SK-N-MC (cell line): ENCODE results near the gene CNKSR1.

ENCODE experiments used
- DNase-seq: peaks from one replicate; pipeline ENCODE4 v3.0.0-alpha.2; 2011; ENCODE audit warnings: low read depth, low spot score
- H3K27ac ChIP-seq: fragments of 200-600 bp; sonication (generic); 2 replicates; pipeline ENCODE4 v1.5.1; 2016; ENCODE audit warnings: mixed run types
- H3K36me3 ChIP-seq: fragments of 200-600 bp; sonication (generic); 2 replicates; pipeline ENCODE4 v1.6.1; 2017; ENCODE audit warnings: antibody characterized with exemption, low read length, mixed read lengths; ENCODE audit not compliant: insufficient read depth
- H3K4me3 ChIP-seq: fragments of 200-600 bp; sonication (generic); 2 replicates; pipeline ENCODE4 v1.5.1; 2016
- H3K9ac ChIP-seq: fragments of 200-600 bp; sonication (generic); 2 replicates; pipeline ENCODE4 v1.8.0; 2017; ENCODE audit warnings: mixed run types, mixed read lengths; ENCODE audit not compliant: insufficient read length
- H3K9me3 ChIP-seq: fragments of 200-600 bp; sonication (generic); 2 replicates; pipeline ENCODE4 v1.6.1; 2017; ENCODE audit warnings: low read depth, mild to moderate bottlenecking, antibody characterized with exemption, low read length, moderate library complexity, mixed read lengths
- EZH2 ChIP-seq: fragments of 200-600 bp; sonication (generic); IDR thresholded peaks from one replicate; pipeline ENCODE4 v1.6.1; 2017; ENCODE audit warnings: antibody characterized with exemption
- FOXP2 ChIP-seq: optimal IDR thresholded peaks from 2 replicates; pipeline ENCODE3; 2011; ENCODE audit warnings: mild to moderate bottlenecking, moderate library complexity; ENCODE audit not compliant: insufficient read depth; ENCODE audit errors: extremely low read length, control extremely low read depth
- POLR2AphosphoS5 ChIP-seq: IDR thresholded peaks from 2 replicates; pipeline ENCODE4 v1.6.1; 2012; ENCODE audit warnings: mild to moderate bottlenecking, low read depth, low read length, borderline replicate concordance

CNKSR1 gene

GRCh38 chr1:26187882-26188281, 10.6 kb downstream of the CNKSR1 start:
- H3K9ac ChIP-seq: no peak overlapping the region
- no peak for TF ChIP-seq FOXP2
- TF ChIP-seq EZH2: no peak
- no peak for TF ChIP-seq POLR2AphosphoS5
- H3K27ac ChIP-seq: no peak overlapping the region
- H3K36me3 ChIP-seq: no peaks in the 10 kb centered on the region
- H3K9me3 ChIP-seq: no peaks in the 10 kb centered on the region
- no peak for DNase-seq
- H3K4me3 ChIP-seq: no peak overlapping the region

- H3K9me3 ChIP-seq: no peaks in the 10 kb centered on the region
- TF ChIP-seq EZH2 (no peak), POLR2AphosphoS5 (no peak), FOXP2 (no peak)
- H3K4me3 ChIP-seq: no peak overlapping the region
- no peak overlapping the region for H3K27ac ChIP-seq
- H3K36me3 ChIP-seq: no peaks in the 10 kb centered on the region
- no peak for DNase-seq
- H3K9ac ChIP-seq: no peak overlapping the region
Measured at GRCh38 chr1:26188477-26188876, 11.2 kb downstream of the CNKSR1 start.

- Histone ChIP-seq H3K9ac (no peak overlapping the region), H3K9me3 (no peaks in the 10 kb centered on the region), H3K36me3 (no peaks in the 10 kb centered on the region), H3K4me3 (no peak overlapping the region), H3K27ac (no peak overlapping the region)
- TF ChIP-seq EZH2: no peak
- TF ChIP-seq POLR2AphosphoS5: no peak
- no peak for TF ChIP-seq FOXP2
- DNase-seq: no peak
Measured at GRCh38 chr1:26189331-26189730, 12.0 kb downstream of the CNKSR1 start.

- Histone ChIP-seq H3K36me3 (no peaks in the 10 kb centered on the region), H3K27ac (no peak overlapping the region), H3K9ac (no peak overlapping the region), H3K4me3 (no peak overlapping the region), H3K9me3 (no peaks in the 10 kb centered on the region)
- TF ChIP-seq POLR2AphosphoS5: no peak
- TF ChIP-seq EZH2: no peak
- no peak for TF ChIP-seq FOXP2
- DNase-seq: no peak
Measured at GRCh38 chr1:26189751-26190275, 12.5 kb downstream of the CNKSR1 start.

- Histone ChIP-seq H3K4me3 (no peak within 1 kb of the TSS), H3K27ac (no peak within 1 kb of the TSS), H3K9ac (no peak within 1 kb of the TSS), H3K9me3 (no peaks in the 10 kb centered on the region), H3K36me3 (no peaks in the 10 kb centered on the region)
- TF ChIP-seq EZH2 (no peak), FOXP2 (no peak), POLR2AphosphoS5 (no peak)
- no peak for DNase-seq
Measured at GRCh38 chr1:26190373-26190987, 13.2 kb downstream of the CNKSR1 start, which contains the start of gene CATSPER4. TSS of gene CATSPER4 (plus strand) at chr1:26190602. CDS start at chr1:26190628, 26 bp downstream.

GRCh38 chr1:26191739-26192138, 14.4 kb downstream of the CNKSR1 start:
- Histone ChIP-seq H3K9me3 (no peaks in the 10 kb centered on the region), H3K4me3 (no peak overlapping the region), H3K27ac (no peak overlapping the region), H3K36me3 (no peaks in the 10 kb centered on the region), H3K9ac (no peak overlapping the region)
- no peak for TF ChIP-seq EZH2
- no peak for TF ChIP-seq FOXP2
- TF ChIP-seq POLR2AphosphoS5: no peak
- no peak for DNase-seq

GRCh38 chr1:26195805-26196204, 18.5 kb downstream of the CNKSR1 start:
- TF ChIP-seq EZH2 (no peak), FOXP2 (no peak), POLR2AphosphoS5 (no peak)
- Histone ChIP-seq H3K9ac (no peak overlapping the region), H3K4me3 (no peak overlapping the region), H3K9me3 (no peaks in the 10 kb centered on the region), H3K27ac (no peak overlapping the region), H3K36me3 (no peaks in the 10 kb centered on the region)
- DNase-seq: no peak

- H3K27ac ChIP-seq: no peak overlapping the region
Measured at GRCh38 chr1:26197301-26197700, 20.0 kb downstream of the CNKSR1 start.

GRCh38 chr1:26197813-26198212, 20.5 kb downstream of the CNKSR1 start:
- no peak for DNase-seq
- Histone ChIP-seq H3K27ac (no peak overlapping the region), H3K4me3 (no peak overlapping the region), H3K9me3 (no peaks in the 10 kb centered on the region), H3K36me3 (no peaks in the 10 kb centered on the region), H3K9ac (no peak overlapping the region)
- no peak for TF ChIP-seq FOXP2
- no peak for TF ChIP-seq EZH2
- TF ChIP-seq POLR2AphosphoS5: no peak

More at GRCh38 chr1:26197301-26197700, 20.0 kb downstream of the CNKSR1 start:
- Histone ChIP-seq H3K9me3 (no peaks in the 10 kb centered on the region), H3K9ac (no peak overlapping the region), H3K36me3 (no peaks in the 10 kb centered on the region), H3K4me3 (no peak overlapping the region)
- no peak for TF ChIP-seq POLR2AphosphoS5
- TF ChIP-seq EZH2: no peak
- TF ChIP-seq FOXP2: no peak
- no peak for DNase-seq
